LNCAP (cell line): ENCODE measurements around the gene CKLF.
A peak's percentile ranks its signal among the peaks of the same experiment; 100 is the strongest.

Source experiments
- CTCF ChIP-seq: fragments of 450-650 bp; IDR thresholded peaks from 2 replicates; pipeline ENCODE4 v1.5.1; 2017; ENCODE audit warnings: mild to moderate bottlenecking

The CKLF gene

DNA sequence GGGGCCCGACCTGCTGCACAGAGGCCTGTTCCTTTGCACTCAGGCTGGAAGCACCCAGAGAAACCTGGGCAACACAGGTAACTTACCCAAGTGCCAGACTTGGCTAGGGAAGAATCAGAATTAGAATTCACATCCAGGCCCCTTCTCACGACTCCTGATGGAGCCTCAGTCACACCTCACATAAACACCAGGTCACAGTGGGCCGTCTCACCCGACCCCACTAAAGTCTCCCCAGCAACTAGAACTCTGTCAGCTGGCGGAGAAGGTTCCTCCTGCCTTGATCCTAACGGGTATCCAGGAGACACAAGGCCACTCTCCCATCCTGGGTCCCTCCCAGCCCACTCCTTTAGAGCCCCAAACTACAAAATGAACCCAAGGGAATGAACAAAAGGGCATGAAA, 8.8 kb upstream of the CKLF start:
- TF ChIP-seq CTCF, result no peak

- TF ChIP-seq CTCF, result no peak
Observed at GRCh38 chr16:66544016-66544757, 8.2 kb upstream of the CKLF start.

DNA sequence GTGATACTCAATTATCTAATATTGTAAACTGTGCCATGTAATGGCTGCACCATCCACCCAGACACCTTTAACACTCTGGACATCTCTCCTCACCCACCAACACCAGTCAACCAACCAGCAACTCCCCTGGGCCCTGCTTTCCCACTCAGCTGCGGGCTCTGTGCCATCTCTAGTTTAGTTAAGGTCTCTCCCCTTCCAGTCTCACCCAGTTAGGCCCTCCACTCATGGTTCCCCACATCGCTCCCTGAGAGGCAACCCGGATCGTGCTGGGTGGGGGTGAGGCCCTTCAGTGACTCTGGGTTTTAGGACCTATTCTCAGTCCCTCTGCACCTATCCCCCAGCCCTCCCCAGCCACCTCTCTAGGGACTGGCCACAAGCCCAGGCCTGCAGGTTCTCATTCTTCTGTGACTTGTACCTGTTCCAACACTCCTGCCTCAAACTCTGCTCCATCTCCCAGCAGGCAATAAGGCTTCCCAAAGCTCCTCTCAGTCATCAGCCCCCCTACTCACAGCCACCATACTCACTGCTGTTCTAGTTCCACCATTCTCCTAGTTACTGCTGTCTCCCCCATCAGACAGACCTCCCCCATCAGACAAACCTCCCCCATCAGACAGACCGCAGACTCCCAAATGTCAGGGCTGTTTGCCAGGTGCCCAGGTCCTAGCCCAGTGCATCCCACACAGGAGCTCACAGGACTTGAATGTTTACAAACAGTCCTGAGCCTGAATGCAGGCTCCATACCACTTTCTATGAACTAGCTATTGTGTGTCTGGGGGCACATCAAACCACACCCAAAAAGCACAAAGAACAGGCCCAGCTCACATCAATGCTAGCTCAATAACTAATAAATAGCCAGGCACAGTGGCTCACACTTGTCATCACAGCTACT, 5.0 kb upstream of the CKLF start:
- TF ChIP-seq CTCF, result no peak

GRCh38 chr16:66548068-66548467, 4.3 kb upstream of the CKLF start:
- TF ChIP-seq CTCF, result no peak

DNA sequence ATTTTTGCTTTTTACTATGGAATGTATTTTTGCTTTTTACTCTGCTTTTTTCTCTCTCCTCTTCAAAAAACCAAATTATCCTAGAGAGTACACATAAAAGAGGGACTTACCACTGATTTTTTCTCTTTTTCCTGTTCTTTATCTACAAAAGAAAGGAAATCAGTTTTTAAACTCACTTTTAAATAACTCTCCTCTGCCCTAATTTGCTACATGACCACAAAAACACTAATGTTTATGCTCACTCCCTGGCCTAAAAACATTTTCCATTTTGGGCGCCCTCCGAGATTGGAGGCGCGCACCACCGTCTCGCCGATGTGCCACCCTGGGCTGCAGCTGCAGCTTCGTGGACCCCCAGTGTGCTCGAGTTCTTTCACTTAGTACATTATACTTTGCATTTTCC, 3.5 kb upstream of the CKLF start:
- TF ChIP-seq CTCF, result no peak

- peak; percentile 38; the same call in 1 of the 2 replicates for TF ChIP-seq CTCF
Observed at GRCh38 chr16:66549284-66550131, 2.9 kb upstream of the CKLF start, which contains the start of gene TK2. TSS of gene TK2 (minus strand) at chr16:66550122. CDS start at chr16:66550061, 61 bp downstream.

- TF ChIP-seq CTCF, result no peak
Observed at GRCh38 chr16:66551348-66551759, 1.0 kb upstream of the CKLF start.
